Stimulated activated CD8-positive, alpha-beta memory T cell treated with anti-CD3 and anti-CD28 coated beads, Interleukin-2, amount 100 ng/mL, for 48 hours (primary cell): ENCODE data around the gene CHMP6.

ENCODE experiments used
- DNase-seq, 2 donors: peaks; one replicate each; pipeline ENCODE4 v3.0.0-alpha.2; 2020; ENCODE audit warnings: low read depth in 2 of 2

The CHMP6 gene

GRCh38 chr17:80970762-80971703, 20.6 kb upstream of the CHMP6 start:
- no peak for DNase-seq

- DNase-seq = no peak
Measured at GRCh38 chr17:80971704-80972304, 19.8 kb upstream of the CHMP6 start.

GRCh38 chr17:80976701-80977100, 14.9 kb upstream of the CHMP6 start:
- DNase-seq = no peak

GRCh38 chr17:80977172-80977571, 14.5 kb upstream of the CHMP6 start:
- DNase-seq = no peak

GRCh38 chr17:80978499-80979497, 12.8 kb upstream of the CHMP6 start:
- DNase-seq = no peak

- DNase-seq = no peak
Measured at GRCh38 chr17:80979547-80980378, 11.9 kb upstream of the CHMP6 start.

- DNase-seq = no peak
Measured at GRCh38 chr17:80980397-80981061, 11.1 kb upstream of the CHMP6 start.

- DNase-seq = peak in 1 of 2 donors; percentile 20
Measured at GRCh38 chr17:80981062-80981902, 10.4 kb upstream of the CHMP6 start.

GRCh38 chr17:80981929-80982425, 9.7 kb upstream of the CHMP6 start:
- no peak for DNase-seq

- no peak for DNase-seq
Measured at GRCh38 chr17:80982426-80982974, 9.1 kb upstream of the CHMP6 start.

- DNase-seq = no peak
Measured at GRCh38 chr17:80983545-80983944, 8.1 kb upstream of the CHMP6 start.

GRCh38 chr17:80984749-80985148, 6.9 kb upstream of the CHMP6 start:
- DNase-seq = no peak

GRCh38 chr17:80986046-80986445, 5.6 kb upstream of the CHMP6 start:
- no peak for DNase-seq

- no peak for DNase-seq
Measured at GRCh38 chr17:80986816-80987475, 4.7 kb upstream of the CHMP6 start.

- DNase-seq = no peak
Measured at GRCh38 chr17:80987941-80988461, 3.6 kb upstream of the CHMP6 start.

- DNase-seq = no peak
Measured at GRCh38 chr17:80989586-80989913, 2.1 kb upstream of the CHMP6 start.

- no peak for DNase-seq
Measured at GRCh38 chr17:80990921-80991644, 558 bp upstream of the CHMP6 start.
